Right lobe of liver (tissue), 6 donors: ENCODE data around the gene NATD1. TPM values are rescaled to one million over a fixed set of nuclear protein-coding genes. Genes with fewer than 3 reads are reported as not detected.

Experiments used
- ATAC-seq, 4 donors: fragments of 200-7000 bp; cut with Tn5 transposase; one replicate each; pipeline ENCODE4 v1.9.1; 2020; ENCODE audit warnings: mild to moderate bottlenecking in 4 of 4, moderate library complexity in 4 of 4
- DNase-seq, 3 donors: peaks; one replicate each; pipeline ENCODE4 v3.0.0-alpha.2; 2020
- H3K27ac ChIP-seq, 3 donors: fragments of 200-600 bp; one replicate each; pipeline ENCODE4 v1.8.0; 2022
- H3K27me3 ChIP-seq, 2 donors: fragments of 200-600 bp; one replicate each; pipeline ENCODE4 v1.8.0; 2022
- H3K36me3 ChIP-seq, 4 donors: fragments of 200-600 bp; sonication (generic) in 1 of 4; one replicate each; pipeline versions ENCODE4 v1.5.1 to v1.8.0; 2017 to 2022; ENCODE audit warnings: control low read depth in 1 of 4
- H3K4me1 ChIP-seq, 4 donors: fragments of 200-600 bp; sonication (generic) in 1 of 4; one replicate each; pipeline versions ENCODE4 v1.5.1 to v1.8.0; 2017 to 2022; ENCODE audit warnings: control low read depth in 1 of 4
- H3K4me3 ChIP-seq, 3 donors: fragments of 200-600 bp; one replicate each; pipeline ENCODE4 v1.8.0; 2022
- H3K9me3 ChIP-seq, 4 donors: fragments of 200-600 bp; sonication (generic) in 1 of 4; one replicate each; pipeline versions ENCODE4 v1.5.1 to v1.8.0; 2017 to 2022; ENCODE audit warnings: control low read depth in 1 of 4
- POLR2A ChIP-seq: fragments of 450-650 bp; IDR thresholded peaks from one replicate; pipeline ENCODE4 v1.6.1; 2017; ENCODE audit warnings: antibody characterized with exemption, mild to moderate bottlenecking
- WGBS: methylation state at CpG from one replicate; pipeline ENCODE4 v1.1.6; 2018; ENCODE audit warnings: low coverage, low lambda C conversion rate; ENCODE audit not compliant: insufficient coverage; ENCODE audit errors: missing lambda C conversion rate; 5-methylcytosine and 5-hydroxymethylcytosine counted together
- intact Hi-C, 2 donors: fragments of 100-400 bp; cut with DNase I; formaldehyde crosslinking; loops; one replicate each; pipeline versions ENCODE4 v1.11.2 to v1.14.1; 2022
- total RNA-seq, 6 experiments: library from RNA; depleted of rRNA in 2 of 6; stranded (reverse); fragments of >200 nt in 2 of 6; fragmentation: NEBNext Ultra II Directional in 3 of 6; extraction: Animal tissue kit (Norgen Biotek cat#: 25700) in 3 of 6; gene quantifications; one replicate each; pipeline versions ENCODE4 v1.1.0 to v1.2.4, GENCODE V29; 2016 to 2023
- TF ChIP-seq, protein P1 (sequence below), 4 donors: fragments of 200-600 bp in 3 of 4; fragments of 450-650 bp in 1 of 4; IDR thresholded peaks; one replicate each; pipeline versions ENCODE4 v1.5.1 to v1.8.0; 2016 to 2022; ENCODE audit warnings: antibody characterized with exemption in 4 of 4, mild to moderate bottlenecking in 2 of 4
- donor health status: DM: no; HTN: yes; CAD: no.
- donor health status: DM: no; HTN: no; CAD: no.
- donor health status: DM: no; HTN: no; CAD: no.
- donor health status: DM: no; HTN: yes; CAD: no.
- donor health status: DM: no; HTN: yes; CAD: no.

NATD1 gene
- total RNA-seq, 6 experiments from 2014 or later: 3.3 to 5.5 (median 4.7) TPM

DNA sequence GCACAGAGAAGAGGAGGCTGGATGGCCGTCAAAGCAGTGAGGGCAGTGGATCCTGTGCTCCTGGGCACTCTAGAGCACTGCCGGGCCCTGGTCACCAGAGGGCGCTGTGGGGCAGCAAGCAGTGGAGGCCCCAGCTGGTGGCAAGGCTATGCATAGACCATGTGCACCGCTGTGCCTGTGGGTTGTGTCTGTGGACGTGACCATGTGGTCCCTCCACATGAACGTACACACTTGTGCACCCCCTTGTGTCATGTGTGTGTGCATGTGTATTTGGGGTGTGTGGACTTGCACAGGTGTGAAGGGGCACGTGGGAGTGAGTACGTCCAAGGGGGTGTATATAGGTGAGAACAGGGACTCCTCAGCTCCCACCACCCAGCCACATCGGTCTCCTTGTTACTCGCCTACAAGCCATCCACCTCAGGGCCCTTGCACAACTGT is 26.9 kb upstream of the NATD1 start:
- intact Hi-C loops: no loop called here
- no peaks in the 10 kb centered on the region for H3K36me3 ChIP-seq
- no peak overlapping the region for H3K27ac ChIP-seq
- H3K27me3 ChIP-seq: no peaks in the 10 kb centered on the region
- DNase-seq (peak; percentile 90 to 92 (median 91)), ATAC-seq (peak; percentile 55 to 65 (median 62))
- peaks cover 0 to 11% (median 1%) of the 10 kb centered on the region in 4 donors for H3K4me1 ChIP-seq
- TF ChIP-seq, protein P1, sequence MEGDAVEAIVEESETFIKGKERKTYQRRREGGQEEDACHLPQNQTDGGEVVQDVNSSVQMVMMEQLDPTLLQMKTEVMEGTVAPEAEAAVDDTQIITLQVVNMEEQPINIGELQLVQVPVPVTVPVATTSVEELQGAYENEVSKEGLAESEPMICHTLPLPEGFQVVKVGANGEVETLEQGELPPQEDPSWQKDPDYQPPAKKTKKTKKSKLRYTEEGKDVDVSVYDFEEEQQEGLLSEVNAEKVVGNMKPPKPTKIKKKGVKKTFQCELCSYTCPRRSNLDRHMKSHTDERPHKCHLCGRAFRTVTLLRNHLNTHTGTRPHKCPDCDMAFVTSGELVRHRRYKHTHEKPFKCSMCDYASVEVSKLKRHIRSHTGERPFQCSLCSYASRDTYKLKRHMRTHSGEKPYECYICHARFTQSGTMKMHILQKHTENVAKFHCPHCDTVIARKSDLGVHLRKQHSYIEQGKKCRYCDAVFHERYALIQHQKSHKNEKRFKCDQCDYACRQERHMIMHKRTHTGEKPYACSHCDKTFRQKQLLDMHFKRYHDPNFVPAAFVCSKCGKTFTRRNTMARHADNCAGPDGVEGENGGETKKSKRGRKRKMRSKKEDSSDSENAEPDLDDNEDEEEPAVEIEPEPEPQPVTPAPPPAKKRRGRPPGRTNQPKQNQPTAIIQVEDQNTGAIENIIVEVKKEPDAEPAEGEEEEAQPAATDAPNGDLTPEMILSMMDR (IDR thresholded peaks at IDR 0.05): peak; percentile 97 to 99 (median 98)
- no peak for TF ChIP-seq POLR2A
- H3K4me3 ChIP-seq: no peak overlapping the region
- no peaks in the 10 kb centered on the region for H3K9me3 ChIP-seq
- 13% methylated on average over 3 of the region's 10 CpGs for WGBS

- 64% methylated on average over 6 of the region's 6 CpGs for WGBS
- no peak for ATAC-seq
- H3K4me3 ChIP-seq: no peak overlapping the region
- peaks cover 0 to 11% (median 2%) of the 10 kb centered on the region in 4 donors for H3K4me1 ChIP-seq
- no peak overlapping the region for H3K27ac ChIP-seq
- intact Hi-C loops: loop anchor here (10.0 kb wide), 2 partner anchors 165 kb away; no protein-coding TSS in a partner anchor
- H3K9me3 ChIP-seq: no peaks in the 10 kb centered on the region
- no peak for DNase-seq
- no peaks in the 10 kb centered on the region for H3K36me3 ChIP-seq
- no peaks in the 10 kb centered on the region for H3K27me3 ChIP-seq
- no peak for TF ChIP-seq POLR2A
- TF ChIP-seq, protein P1 (IDR thresholded peaks at IDR 0.05): no peak
Measured at GRCh38 chr17:21279582-21279981, 26.4 kb upstream of the NATD1 start.

GRCh38 chr17:21279198-21279535 is 26.0 kb upstream of the NATD1 start:
- no peaks in the 10 kb centered on the region for H3K9me3 ChIP-seq
- no peak for DNase-seq
- H3K4me3 ChIP-seq: no peak overlapping the region
- H3K4me1 ChIP-seq: peaks cover 0 to 11% (median 2%) of the 10 kb centered on the region in 4 donors
- intact Hi-C loops: loop anchor here (10.0 kb wide), 2 partner anchors 164 to 166 kb away; no protein-coding TSS in a partner anchor
- H3K36me3 ChIP-seq: no peaks in the 10 kb centered on the region
- no peaks in the 10 kb centered on the region for H3K27me3 ChIP-seq
- no peak overlapping the region for H3K27ac ChIP-seq
- no peak for ATAC-seq
- TF ChIP-seq, protein P1 (IDR thresholded peaks at IDR 0.05): no peak
- no peak for TF ChIP-seq POLR2A
- WGBS: 66% methylated on average over 6 of the region's 6 CpGs

DNA sequence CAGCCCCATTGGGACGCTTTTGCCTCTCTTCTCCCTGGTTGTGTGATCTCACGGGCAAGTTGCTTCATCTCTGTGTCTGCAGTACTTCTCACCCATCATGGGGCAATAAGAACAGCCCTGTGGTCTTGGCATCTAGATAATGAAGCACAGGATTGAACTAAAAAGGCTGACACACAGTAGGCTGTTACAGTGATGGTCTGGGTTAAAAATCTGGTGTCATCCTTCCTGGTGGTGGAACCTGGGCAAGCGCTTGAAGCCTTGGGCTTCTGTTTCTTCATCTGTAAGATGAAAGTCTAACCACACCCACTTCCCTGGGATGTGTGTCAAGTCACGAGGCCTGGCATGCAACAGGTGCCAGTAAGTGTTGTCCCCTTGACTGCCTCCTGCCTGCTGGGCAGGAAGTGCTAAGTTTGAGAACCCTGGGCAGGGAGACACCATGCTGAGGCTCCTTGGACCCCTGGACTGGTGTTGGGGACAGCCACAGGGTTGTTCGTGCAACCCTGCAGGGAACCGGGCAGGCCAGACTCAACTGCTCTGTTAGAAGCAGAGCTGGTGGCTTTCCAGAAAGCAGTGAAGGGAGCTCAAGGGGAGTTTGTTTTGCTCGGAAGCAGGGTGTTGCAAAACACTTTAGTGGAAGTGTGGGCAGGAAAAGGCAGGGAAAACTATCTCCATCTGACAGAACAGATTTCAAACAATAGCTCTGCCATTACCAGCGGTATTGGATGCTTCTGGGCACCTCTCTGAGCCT is 25.4 kb upstream of the NATD1 start:
- Histone ChIP-seq H3K27me3 (no peaks in the 10 kb centered on the region), H3K36me3 (no peaks in the 10 kb centered on the region), H3K4me1 (peaks cover 0 to 9% (median 2%) of the 10 kb centered on the region in 4 donors), H3K4me3 (no peak overlapping the region), H3K9me3 (no peaks in the 10 kb centered on the region), H3K27ac (no peak overlapping the region)
- 56% methylated on average over 6 of the region's 8 CpGs for WGBS
- no peak for TF ChIP-seq POLR2A
- TF ChIP-seq, protein P1 (IDR thresholded peaks at IDR 0.05): no peak
- ATAC-seq (no peak), DNase-seq (peak; percentile 37 to 67 (median 53))
- intact Hi-C loops: loop anchor here (10.0 kb wide), 2 partner anchors 164 to 166 kb away; no protein-coding TSS in a partner anchor
